ENCODE data around the gene NUDT13.

The NUDT13 gene

GRCh38 chr10:73168465-73168803 lies 58.2 kb downstream of the NUDT13 start:
- TF ChIP-seq SPI1 (IDR thresholded peaks at IDR 0.05; ENCODE audit: borderline replicate concordance, low read depth) = no peak
- TF ChIP-seq REST (IDR thresholded peaks at IDR 0.05; ENCODE audit: insufficient replicate concordance, low read depth) = no peak
- no peak for TF ChIP-seq CTCF (IDR thresholded peaks at IDR 0.05; ENCODE audit: insufficient read depth, low read length)
- no peak for TF ChIP-seq POLR2AphosphoS5 (IDR thresholded peaks at IDR 0.05; ENCODE audit: low read depth)
- no peak for TF ChIP-seq GABPA (IDR thresholded peaks at IDR 0.05; ENCODE audit: low read depth)
- Histone ChIP-seq H3K27me3 (ENCODE audit: insufficient read depth, poor library complexity, severe bottlenecking) (no peaks in the 10 kb centered on the region), H3K4me3 (replicated peaks; ENCODE audit: insufficient read depth, low read length) (peak overlapping the region; percentile 95), H3K27ac (replicated peaks) (peak overlapping the region; percentile 76)
- no peak for DNase-seq (ENCODE audit: low read depth in 1 of 2, low spot score in 1 of 2)

DNA sequence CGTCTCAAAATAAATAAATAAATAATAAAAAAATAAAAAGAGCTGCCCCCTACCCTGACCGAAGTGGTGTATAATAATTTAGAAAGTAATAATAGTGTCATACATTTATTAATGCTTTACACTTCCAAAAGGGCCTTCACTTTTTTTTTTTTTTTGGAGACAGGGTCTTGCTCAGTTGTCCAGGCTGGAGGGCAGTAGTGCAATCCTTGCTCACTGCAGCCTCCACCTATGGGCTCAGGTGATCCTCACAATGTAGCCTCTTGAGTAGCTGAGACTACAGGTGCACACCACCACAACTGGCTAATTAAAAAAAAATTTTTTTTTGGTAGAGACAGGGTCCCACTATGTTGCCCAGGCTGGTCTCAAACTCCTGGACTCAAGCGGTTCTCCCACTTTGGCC lies 59.1 kb downstream of the NUDT13 start:
- Histone ChIP-seq H3K4me3 (replicated peaks; ENCODE audit: insufficient read depth, low read length) (no peak overlapping the region), H3K27ac (replicated peaks) (no peak overlapping the region), H3K27me3 (ENCODE audit: insufficient read depth, poor library complexity, severe bottlenecking) (no peaks in the 10 kb centered on the region)
- no peak for DNase-seq (ENCODE audit: low read depth in 1 of 2, low spot score in 1 of 2)
- no peak for TF ChIP-seq CTCF (IDR thresholded peaks at IDR 0.05; ENCODE audit: insufficient read depth, low read length)
- TF ChIP-seq SPI1 (IDR thresholded peaks at IDR 0.05; ENCODE audit: borderline replicate concordance, low read depth) = no peak
- TF ChIP-seq REST (IDR thresholded peaks at IDR 0.05; ENCODE audit: insufficient replicate concordance, low read depth) = no peak
- no peak for TF ChIP-seq GABPA (IDR thresholded peaks at IDR 0.05; ENCODE audit: low read depth)
- TF ChIP-seq POLR2AphosphoS5 (IDR thresholded peaks at IDR 0.05; ENCODE audit: low read depth) = no peak

DNA sequence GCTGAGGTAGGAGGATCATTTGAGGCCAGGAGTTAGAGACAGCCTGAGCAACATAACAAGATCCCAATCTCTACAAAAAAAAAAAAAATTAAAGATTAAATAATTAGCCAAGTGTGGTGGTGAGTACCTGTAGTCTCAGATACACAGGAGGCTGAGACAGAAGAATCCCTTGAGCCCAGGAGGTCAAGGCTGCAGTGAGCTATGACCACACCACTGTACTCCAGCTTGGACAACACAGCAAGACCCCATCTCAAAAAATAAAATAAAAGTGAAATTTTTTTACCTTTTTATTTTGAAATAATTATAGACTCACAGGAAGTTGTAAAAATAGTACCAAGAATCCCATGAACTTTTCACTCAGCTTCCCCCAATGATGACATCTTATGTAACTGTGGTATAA lies 62.6 kb downstream of the NUDT13 start:
- H3K27ac ChIP-seq (replicated peaks) = no peak overlapping the region
- no peak overlapping the region for H3K4me3 ChIP-seq (replicated peaks; ENCODE audit: insufficient read depth, low read length)
- DNase-seq (ENCODE audit: low read depth in 1 of 2, low spot score in 1 of 2) = no peak
- TF ChIP-seq CTCF (IDR thresholded peaks at IDR 0.05; ENCODE audit: insufficient read depth, low read length) = no peak
- no peak for TF ChIP-seq SPI1 (IDR thresholded peaks at IDR 0.05; ENCODE audit: borderline replicate concordance, low read depth)
- TF ChIP-seq POLR2AphosphoS5 (IDR thresholded peaks at IDR 0.05; ENCODE audit: low read depth) = no peak
- no peak for TF ChIP-seq REST (IDR thresholded peaks at IDR 0.05; ENCODE audit: insufficient replicate concordance, low read depth)
- no peak for TF ChIP-seq GABPA (IDR thresholded peaks at IDR 0.05; ENCODE audit: low read depth)
- H3K27me3 ChIP-seq (ENCODE audit: insufficient read depth, poor library complexity, severe bottlenecking) = no peaks in the 10 kb centered on the region

All from HL-60 (cell line).